HepG2 (cell line): ENCODE results near the gene ORMDL3. TPM values are rescaled to one million over a fixed set of nuclear protein-coding genes. Genes with fewer than 3 reads are reported as not detected.

Source experiments
- ATAC-seq: fragments of 200-7000 bp; cut with Tn5 transposase; 3 replicates; pipeline ENCODE4 v1.9.1; 2020; ENCODE audit warnings: mild to moderate bottlenecking, moderate library complexity
- BruUV-seq: library from RNA; stranded (reverse); fragments of 400-500 nt; replicated peaks from 2 replicates; lab custom pipeline; 2021; lab: Mats Ljungman, UMichigan
- CTCF ChIA-PET: fragments of 300-600 bp; formaldehyde crosslinking; extraction: SDS; loops from one replicate; lab custom pipeline; 2021; ENCODE audit warnings: low total read pairs, inconsistent platforms, low intra/inter-chr PET ratio; lab: Yijun Ruan, JAX
- POLR2A ChIA-PET: fragments of 350-600 bp; sonication (Branson Sonifier 250); formaldehyde crosslinking; loops from one replicate; lab custom pipeline; 2020; ENCODE audit warnings: antibody characterized with exemption, inconsistent platforms; lab: Yijun Ruan, JAX
- DNase-seq: peaks from one replicate; pipeline ENCODE4 v3.0.0-alpha.2; 2015; ENCODE audit warnings: low spot score
- FAIRE-seq: peaks from 3 replicates; lab custom pipeline; 2011; peaks lifted over from hg19 to GRCh38; lab: Jason Lieb, UNC
- H2AFZ ChIP-seq: one replicate; pipeline ENCODE4 v1.6.1; 2011; ENCODE audit warnings: low read length, inconsistent platforms
- H3K27ac ChIP-seq: fragments of 300-600 bp; 3 replicates; pipeline ENCODE4 v1.8.0; 2011; ENCODE audit warnings: mixed run types, mild to moderate bottlenecking, mixed read lengths, low read length, inconsistent platforms; ENCODE audit not compliant: insufficient read depth; ENCODE audit errors: extremely low read length
- H3K27me3 ChIP-seq, 2 experiments: fragments of 200-600 bp in 1 of 2; 2 replicates in 1 of 2; 3 replicates in 1 of 2; pipeline versions ENCODE4 v1.6.0 to v1.8.0; 2011; ENCODE audit warnings: low read length in 2 of 2, mild to moderate bottlenecking in 2 of 2, moderate library complexity in 2 of 2, inconsistent platforms in 1 of 2; ENCODE audit not compliant: insufficient read depth in 2 of 2, control insufficient read depth in 1 of 2
- H3K36me3 ChIP-seq, 2 experiments: fragments of 200-600 bp in 1 of 2; replicated peaks in 1 of 2; 2 replicates in 1 of 2; 3 replicates in 1 of 2; pipeline versions ENCODE4 v1.5.1 to v1.8.0; 2011; ENCODE audit warnings: low read length in 2 of 2, inconsistent platforms in 1 of 2; ENCODE audit not compliant: insufficient read depth in 2 of 2, control insufficient read depth in 1 of 2
- H3K4me1 ChIP-seq: 2 replicates; pipeline ENCODE4 v1.5.1; 2012; ENCODE audit warnings: low read length, inconsistent platforms; ENCODE audit not compliant: insufficient read depth
- H3K4me2 ChIP-seq: 2 replicates; pipeline ENCODE4 v1.6.0; 2011; ENCODE audit warnings: low read depth, low read length, inconsistent platforms
- H3K4me3 ChIP-seq, 3 experiments: fragments of 200-600 bp in 1 of 3; sonication (generic), shearing (Covaris generic) in 1 of 3; replicated peaks in 1 of 3; 2 replicates each; pipeline ENCODE4 v1.5.1; 2011 to 2016; ENCODE audit warnings: low read length in 3 of 3, inconsistent platforms in 2 of 3, low read depth in 2 of 3, mild to moderate bottlenecking in 2 of 3, control low read depth in 1 of 3, mixed read lengths in 1 of 3; ENCODE audit not compliant: insufficient read depth in 1 of 3
- H3K79me2 ChIP-seq: one replicate; pipeline ENCODE4 v1.6.1; 2011; ENCODE audit warnings: low read length, inconsistent platforms; ENCODE audit not compliant: insufficient read depth
- H3K9ac ChIP-seq: 2 replicates; pipeline ENCODE4 v1.6.0; 2011; ENCODE audit warnings: mild to moderate bottlenecking, low read depth, low read length, inconsistent platforms; ENCODE audit not compliant: insufficient read depth
- H3K9me3 ChIP-seq: 2 replicates; pipeline ENCODE4 v1.5.1; 2012; ENCODE audit warnings: mild to moderate bottlenecking, low read length
- H4K20me1 ChIP-seq: 2 replicates; pipeline ENCODE4 v1.6.0; 2011; ENCODE audit warnings: inconsistent platforms, mild to moderate bottlenecking, low read length, moderate library complexity; ENCODE audit not compliant: insufficient read depth
- CSRNP2 ChIP-seq: sonication (generic); formaldehyde crosslinking; conservative IDR thresholded peaks from 2 replicates; pipeline ENCODE4 v1.8.0; 2022; ENCODE audit warnings: low read depth, missing genetic modification reagents
- MEIS2 ChIP-seq: sonication (generic); formaldehyde crosslinking; IDR thresholded peaks from 2 replicates; pipeline ENCODE4 v1.9.0; 2021; ENCODE audit warnings: mild to moderate bottlenecking, missing genetic modification reagents
- SKI ChIP-seq: fragments of 450-650 bp; IDR thresholded peaks from one replicate; pipeline ENCODE4 v1.6.1; 2018; ENCODE audit warnings: mild to moderate bottlenecking; ENCODE audit not compliant: partially characterized antibody
- ZBTB7B ChIP-seq: sonication (generic); formaldehyde crosslinking; IDR thresholded peaks from 2 replicates; pipeline ENCODE4 v1.4.0; 2020; ENCODE audit warnings: missing genetic modification reagents
- ZNF660 ChIP-seq: sonication (generic); formaldehyde crosslinking; IDR thresholded peaks from 2 replicates; pipeline ENCODE4 v1.5.1; 2020; ENCODE audit warnings: mild to moderate bottlenecking, low read depth, missing genetic modification reagents, borderline replicate concordance
- ZNF790 ChIP-seq: sonication (generic); formaldehyde crosslinking; IDR thresholded peaks from 2 replicates; pipeline ENCODE4 v1.8.0; 2022; ENCODE audit warnings: missing genetic modification reagents, mild to moderate bottlenecking, borderline replicate concordance
- ZNF816 ChIP-seq: sonication (generic); formaldehyde crosslinking; IDR thresholded peaks from 2 replicates; pipeline ENCODE4 v1.8.0; 2022; ENCODE audit warnings: missing genetic modification reagents, mild to moderate bottlenecking, borderline replicate concordance
- WGBS: methylation state at CpG from one replicate; pipeline ENCODE4 v1.1.6; 2017; ENCODE audit warnings: low lambda C conversion rate; 5-methylcytosine and 5-hydroxymethylcytosine counted together
- in situ Hi-C: cut with HindIII; loops from 2 replicates; pipeline ENCODE4 v1.10.0; 2017; ENCODE audit warnings: low pct_unique_long_range_greater_than_20kb; ENCODE audit not compliant: extremely low pct_ligation_motif_present
- intact Hi-C: fragments of 100-400 bp; cut with micrococcal nuclease; formaldehyde crosslinking; loops from one replicate; pipeline ENCODE4 v1.10.0; 2022; ENCODE audit not compliant: unreplicated experiment
- polyA plus RNA-seq, 8 experiments: library from polyadenylated mRNA; depleted of rRNA in 3 of 8; stranded (reverse) in 7 of 8; unstranded in 1 of 8; fragments of >200 nt; fragmentation: Illumina TruSeq in 4 of 8; extraction: Trizol in 4 of 8; gene quantifications; 2 replicates each; pipeline versions ENCODE4 v1.2.1 to v1.2.3, GENCODE V29; 2011 to 2016; ENCODE audit warnings: low read depth in 4 of 8, missing spikeins in 1 of 8, mixed read lengths in 1 of 8; ENCODE audit not compliant: insufficient read depth in 1 of 8
- total RNA-seq, 5 experiments: library from RNA; depleted of rRNA; stranded (reverse); fragments of >200 nt; fragmentation: Illumina TruSeq; extraction: Trizol; gene quantifications; 2 replicates each; pipeline ENCODE4 v1.2.3, GENCODE V29; 2016; ENCODE audit warnings: low read depth in 1 of 5

The ORMDL3 gene
- total and polyA plus RNA-seq, 2 of the 13 experiments (the other 11 are each of a cell fraction or from before 2014, with no cell fraction given), result 181 to 384 TPM

- ChIA-PET POLR2A (interaction anchor here (1.3 to 1.8 kb wide), 2 partner anchors 24 to 190 kb away, joined by 3 read pairs; no protein-coding TSS in a partner anchor), CTCF (no interaction called here)
- DNase-seq (no peak), ATAC-seq (no peak), FAIRE-seq (no peak)
- no TSS peak for BruUV-seq
- Histone ChIP-seq H3K36me3 (0 out of 5 replicates have a peak, but pooled peaks cover 0 to 4% of the 10 kb centered on the region in 2 experiments), H3K79me2 (peaks cover 31% of the 10 kb centered on the region), H3K9me3 (no peaks in the 10 kb centered on the region), H4K20me1 (peaks cover 5% of the 10 kb centered on the region; the same call in 1 of the 2 replicates), H3K4me3 (peak overlapping the region; percentile 72 to 96 (median 90)), H3K9ac (peak overlapping the region; percentile 90), H3K4me2 (peak overlapping the region; percentile 97), H3K4me1 (peaks cover 56% of the 10 kb centered on the region), H3K27ac (peak overlapping the region; percentile 93), H3K27me3 (no peaks in the 10 kb centered on the region; a peak in 1 of 5 replicates), H2AFZ (no peak overlapping the region)
- TF ChIP-seq ZNF660 (CRISPR knock-in tag) (no peak), ZNF790 (CRISPR knock-in tag) (0 out of 2 replicates have a peak, but pooled peaks have one; percentile 35), ZNF816 (CRISPR knock-in tag) (no peak), CSRNP2 (no peak), ZBTB7B (peak; percentile 43; the same call in 1 of the 2 replicates), SKI (no peak), MEIS2 (CRISPR knock-in tag) (peak; percentile 37; the same call in 1 of the 2 replicates)
- in situ Hi-C loops, result no loop called here
- intact Hi-C loops, result loop anchor here (10.0 kb wide), 1 partner anchor 176 kb away; the partner anchor contains the start of gene NR1D1
- WGBS, result 40% methylated on average over 8 of the region's 8 CpGs
These were observed 1.7 kb upstream of the ORMDL3 start for GRCh38 chr17:39928858-39929645.
